ENCODE data around the gene LAIR2. TPM values are rescaled to one million over a fixed set of nuclear protein-coding genes. Genes with fewer than 3 reads are reported as not detected.
A peak's percentile ranks its signal among the peaks of the same experiment; 100 is the strongest.
"Not testable (repeated sequence)": the region's sequence is repeated elsewhere in the genome, so short reads cannot be mapped to it uniquely, and the experiment has no call there.

Gene LAIR2
- total RNA-seq, 2 experiments from 2014 or later: 0.45 to 0.69 TPM

DNA sequence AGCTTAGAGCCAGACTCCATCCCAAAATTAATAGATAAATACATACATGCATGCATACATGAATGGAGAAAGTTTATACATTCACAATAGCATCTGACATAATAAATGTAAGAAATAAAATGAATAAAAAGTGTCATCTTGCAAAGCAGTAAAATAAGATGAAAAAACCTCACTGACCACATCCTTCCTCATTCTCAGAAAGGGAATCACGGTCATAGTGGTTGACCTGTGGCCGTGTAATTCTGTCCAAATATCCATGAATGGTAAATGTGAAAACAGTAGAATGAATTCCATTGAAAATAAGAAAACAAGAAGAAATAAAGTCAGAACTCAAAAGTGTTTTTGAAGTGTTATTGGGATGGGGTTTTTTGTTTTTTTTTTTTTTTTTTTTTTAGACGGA is 19.7 kb upstream of the LAIR2 start:
- Mint-ChIP-seq H3K9me3 (no peaks in the 10 kb centered on the region), H3K36me3 (ENCODE audit: low read depth) (no peaks in the 10 kb centered on the region), H3K4me1 (ENCODE audit: low read depth) (peaks cover 3% of the 10 kb centered on the region), H3K27me3 (ENCODE audit: low read depth) (peaks cover 13% of the 10 kb centered on the region), H3K4me3 (no peak overlapping the region), H3K27ac (no peak overlapping the region)
- CTCF ChIA-PET: interaction anchor here (1.0 kb wide), 1 partner anchor 191 kb away, joined by 4 read pairs; no protein-coding TSS in a partner anchor
- no peak for DNase-seq
- intact Hi-C loops (cut with micrococcal nuclease): loop anchor here (5.0 kb wide), 2 partner anchors 39 to 169 kb away; no protein-coding TSS in a partner anchor

- Mint-ChIP-seq H3K27ac (no peak overlapping the region), H3K4me1 (ENCODE audit: low read depth) (peaks cover 3% of the 10 kb centered on the region), H3K4me3 (no peak overlapping the region), H3K9me3 (no peaks in the 10 kb centered on the region), H3K36me3 (ENCODE audit: low read depth) (no peaks in the 10 kb centered on the region), H3K27me3 (ENCODE audit: low read depth) (peaks cover 7% of the 10 kb centered on the region)
- no peak for DNase-seq
- CTCF ChIA-PET: no interaction called here
- intact Hi-C loops (cut with micrococcal nuclease): loop anchor here (5.0 kb wide), 2 partner anchors 38 to 168 kb away; no protein-coding TSS in a partner anchor
These were observed 18.2 kb upstream of the LAIR2 start for GRCh38 chr19:54484451-54484850.

DNA sequence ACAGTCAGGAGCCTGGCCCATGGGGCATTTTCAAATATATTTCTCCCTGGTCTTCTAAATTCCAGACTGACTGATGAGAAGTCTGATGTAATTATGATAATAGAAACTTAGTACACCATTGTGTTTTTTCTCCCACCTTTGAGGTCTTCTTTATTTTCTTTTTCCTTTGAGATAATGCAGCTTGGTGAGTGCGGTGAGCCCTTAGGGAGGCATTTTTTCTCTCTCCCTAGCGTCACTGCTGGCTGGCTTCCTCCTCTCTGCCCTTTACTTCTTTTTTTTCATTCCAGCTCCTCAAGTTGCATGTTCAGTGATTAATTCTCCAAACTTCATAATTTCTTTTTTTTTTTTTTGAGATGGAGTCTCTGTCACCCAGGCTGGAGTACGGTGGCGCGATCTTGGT is 16.8 kb upstream of the LAIR2 start:
- CTCF ChIA-PET: interaction anchor here (1.1 kb wide), 1 partner anchor 71 kb away, joined by 3 read pairs; no protein-coding TSS in a partner anchor
- Mint-ChIP-seq H3K27ac (no peak overlapping the region), H3K27me3 (ENCODE audit: low read depth) (peaks cover 5% of the 10 kb centered on the region), H3K36me3 (ENCODE audit: low read depth) (no peaks in the 10 kb centered on the region), H3K4me3 (no peak overlapping the region), H3K9me3 (no peaks in the 10 kb centered on the region), H3K4me1 (ENCODE audit: low read depth) (peaks cover 3% of the 10 kb centered on the region)
- DNase-seq: no peak
- intact Hi-C loops (cut with micrococcal nuclease): no loop called here

- Mint-ChIP-seq H3K9me3 (no peaks in the 10 kb centered on the region), H3K27ac (no peak overlapping the region), H3K27me3 (ENCODE audit: low read depth) (peaks cover 7% of the 10 kb centered on the region), H3K4me3 (no peak overlapping the region), H3K36me3 (ENCODE audit: low read depth) (no peaks in the 10 kb centered on the region), H3K4me1 (ENCODE audit: low read depth) (no peaks in the 10 kb centered on the region)
- intact Hi-C loops (cut with micrococcal nuclease): no loop called here
- DNase-seq: no peak
- CTCF ChIA-PET: no interaction called here
These were observed 13.3 kb upstream of the LAIR2 start for GRCh38 chr19:54489341-54489740.

- Mint-ChIP-seq H3K9me3 (no peaks in the 10 kb centered on the region), H3K4me3 (no peak overlapping the region), H3K27me3 (ENCODE audit: low read depth) (peaks cover 7% of the 10 kb centered on the region), H3K4me1 (ENCODE audit: low read depth) (no peaks in the 10 kb centered on the region), H3K36me3 (ENCODE audit: low read depth) (no peaks in the 10 kb centered on the region), H3K27ac (no peak overlapping the region)
- CTCF ChIA-PET: no interaction called here
- no peak for DNase-seq
- intact Hi-C loops (cut with micrococcal nuclease): no loop called here
These were observed 12.9 kb upstream of the LAIR2 start for GRCh38 chr19:54489766-54490165.

- DNase-seq: no peak
- no peaks in the 10 kb centered on the region for H3K36me3 Mint-ChIP-seq (ENCODE audit: low read depth)
- CTCF ChIA-PET: no interaction called here
- H3K4me1 Mint-ChIP-seq (ENCODE audit: low read depth): peaks cover 3% of the 10 kb centered on the region
- no peaks in the 10 kb centered on the region for H3K9me3 Mint-ChIP-seq
- no peak overlapping the region for H3K4me3 Mint-ChIP-seq
- intact Hi-C loops (cut with micrococcal nuclease): no loop called here
- H3K27me3 Mint-ChIP-seq (ENCODE audit: low read depth): peaks cover 16% of the 10 kb centered on the region
- peak overlapping the region; percentile 24 for H3K27ac Mint-ChIP-seq
These were observed 10.1 kb upstream of the LAIR2 start for GRCh38 chr19:54492568-54492967.

GRCh38 chr19:54493056-54493455 is 9.6 kb upstream of the LAIR2 start:
- DNase-seq; H3K4me3 Mint-ChIP-seq; H3K27ac Mint-ChIP-seq; H3K36me3 Mint-ChIP-seq (ENCODE audit: low read depth); intact Hi-C loops (cut with micrococcal nuclease); H3K9me3 Mint-ChIP-seq; H3K4me1 Mint-ChIP-seq (ENCODE audit: low read depth): not testable (repeated sequence)
- CTCF ChIA-PET: interaction anchor here (1.1 kb wide), 1 partner anchor 15 kb away, joined by 7 read pairs; no protein-coding TSS in a partner anchor
- peaks cover 16% of the 10 kb centered on the region for H3K27me3 Mint-ChIP-seq (ENCODE audit: low read depth)

DNA sequence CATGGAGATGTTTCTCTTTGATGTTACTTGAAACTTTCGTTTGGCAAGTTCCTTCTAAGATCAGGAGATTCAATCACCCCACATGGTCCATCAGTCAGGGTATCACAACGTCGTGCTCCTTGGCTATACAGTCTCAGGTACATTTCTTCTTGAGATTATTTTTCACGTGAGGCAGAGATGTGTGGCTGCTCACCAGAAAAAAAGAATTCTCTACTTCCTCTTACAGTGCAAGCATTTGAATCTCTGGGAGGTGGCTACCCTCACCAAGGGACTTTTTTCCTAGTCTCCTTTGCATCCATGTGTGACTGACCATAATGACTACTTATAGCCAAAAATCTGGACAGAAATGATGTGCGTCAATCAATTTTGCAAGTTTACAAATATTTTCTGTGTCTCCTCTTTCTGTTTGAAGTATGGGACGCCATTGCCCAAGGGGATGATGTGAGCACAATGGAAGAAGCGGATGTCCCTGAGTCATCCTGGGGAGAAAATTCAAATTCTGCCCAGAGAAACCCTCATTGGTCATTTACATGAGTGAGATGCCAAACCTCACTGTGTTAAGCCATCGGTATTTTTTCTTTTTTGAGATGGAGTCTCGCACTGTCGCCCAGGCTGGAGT is 8.6 kb upstream of the LAIR2 start:
- no peaks in the 10 kb centered on the region for H3K36me3 Mint-ChIP-seq (ENCODE audit: low read depth)
- DNase-seq: no peak
- intact Hi-C loops (cut with micrococcal nuclease): no loop called here
- H3K4me1 Mint-ChIP-seq (ENCODE audit: low read depth): peaks cover 11% of the 10 kb centered on the region
- CTCF ChIA-PET: interaction anchor here (1.1 kb wide), 1 partner anchor 16 kb away, joined by 7 read pairs; no protein-coding TSS in a partner anchor
- H3K27ac Mint-ChIP-seq: no peak overlapping the region
- H3K4me3 Mint-ChIP-seq: no peak overlapping the region
- peaks cover 17% of the 10 kb centered on the region for H3K27me3 Mint-ChIP-seq (ENCODE audit: low read depth)
- H3K9me3 Mint-ChIP-seq: no peaks in the 10 kb centered on the region

DNA sequence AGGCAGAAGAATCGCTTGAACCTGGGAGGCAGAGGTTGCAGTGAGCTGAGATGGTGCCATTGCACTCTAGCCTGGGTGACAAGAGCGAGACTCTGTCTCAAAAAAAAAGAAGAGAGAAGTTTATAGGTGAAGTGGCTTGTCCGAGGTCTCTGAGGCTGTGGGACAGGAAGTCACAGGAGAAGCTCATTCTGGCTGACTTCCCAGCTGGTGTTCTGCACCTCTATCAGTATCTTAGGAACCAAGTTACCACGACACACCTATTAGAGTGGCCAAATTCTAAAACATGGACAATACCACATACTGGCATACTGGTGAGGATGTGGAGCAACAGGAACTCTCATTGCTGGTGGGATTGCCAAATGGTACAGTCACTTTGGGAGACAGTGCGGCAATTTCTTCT is 7.3 kb upstream of the LAIR2 start:
- H3K27ac Mint-ChIP-seq; DNase-seq; H3K9me3 Mint-ChIP-seq; H3K4me3 Mint-ChIP-seq; intact Hi-C loops (cut with micrococcal nuclease); H3K36me3 Mint-ChIP-seq (ENCODE audit: low read depth): not testable (repeated sequence)
- H3K4me1 Mint-ChIP-seq (ENCODE audit: low read depth): peaks cover 15% of the 10 kb centered on the region
- CTCF ChIA-PET: interaction anchor here (0.6 to 1.5 kb wide), 2 partner anchors 14 to 158 kb away, joined by 3 to 4 read pairs; no protein-coding TSS in a partner anchor
- peaks cover 19% of the 10 kb centered on the region for H3K27me3 Mint-ChIP-seq (ENCODE audit: low read depth)

- H3K36me3 Mint-ChIP-seq (ENCODE audit: low read depth); H3K4me3 Mint-ChIP-seq; H3K27ac Mint-ChIP-seq; CTCF ChIA-PET; intact Hi-C loops (cut with micrococcal nuclease); H3K9me3 Mint-ChIP-seq: not testable (repeated sequence)
- Mint-ChIP-seq H3K27me3 (ENCODE audit: low read depth) (peaks cover 19% of the 10 kb centered on the region), H3K4me1 (ENCODE audit: low read depth) (peaks cover 22% of the 10 kb centered on the region)
- peak; percentile 59 for DNase-seq
These were observed 4.7 kb upstream of the LAIR2 start for GRCh38 chr19:54497747-54498450.

- peaks cover 15% of the 10 kb centered on the region for H3K27me3 Mint-ChIP-seq (ENCODE audit: low read depth)
- H3K4me3 Mint-ChIP-seq; CTCF ChIA-PET; intact Hi-C loops (cut with micrococcal nuclease); H3K9me3 Mint-ChIP-seq; DNase-seq; H3K27ac Mint-ChIP-seq; H3K36me3 Mint-ChIP-seq (ENCODE audit: low read depth): not testable (repeated sequence)
- H3K4me1 Mint-ChIP-seq (ENCODE audit: low read depth): peaks cover 22% of the 10 kb centered on the region
These were observed 4.2 kb upstream of the LAIR2 start for GRCh38 chr19:54498451-54498772.

- H3K27ac Mint-ChIP-seq; H3K27me3 Mint-ChIP-seq (ENCODE audit: low read depth); H3K36me3 Mint-ChIP-seq (ENCODE audit: low read depth); CTCF ChIA-PET; H3K9me3 Mint-ChIP-seq; H3K4me3 Mint-ChIP-seq; DNase-seq; intact Hi-C loops (cut with micrococcal nuclease): not testable (repeated sequence)
- H3K4me1 Mint-ChIP-seq (ENCODE audit: low read depth): peaks cover 24% of the 10 kb centered on the region
These were observed 2.9 kb downstream of the LAIR2 start for GRCh38 chr19:54505542-54505941.

DNA sequence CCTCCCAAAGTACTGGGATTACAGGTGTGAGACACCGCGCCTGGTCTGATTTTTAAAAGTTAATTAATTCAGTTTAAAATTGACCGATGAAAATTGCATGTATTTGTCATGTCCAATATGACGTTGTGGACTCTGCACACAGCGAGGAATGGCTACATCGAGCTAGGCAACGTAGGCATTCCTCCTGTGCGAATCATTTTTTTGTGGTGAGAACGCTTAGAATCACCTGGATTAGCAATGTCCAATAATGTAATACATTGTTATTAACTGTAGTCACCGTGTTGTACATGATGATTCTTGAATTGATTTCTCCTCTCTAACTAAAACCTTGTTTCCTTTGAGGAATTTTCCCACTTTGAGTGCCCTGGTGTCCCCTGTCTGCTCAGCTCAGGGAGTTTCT is 3.4 kb downstream of the LAIR2 start:
- H3K4me3 Mint-ChIP-seq: no peak overlapping the region
- DNase-seq: no peak
- H3K4me1 Mint-ChIP-seq (ENCODE audit: low read depth): peaks cover 24% of the 10 kb centered on the region

More for the DNA sequence above, 3.4 kb downstream of the LAIR2 start:
- H3K9me3 Mint-ChIP-seq: no peaks in the 10 kb centered on the region
- peaks cover 5% of the 10 kb centered on the region for H3K27me3 Mint-ChIP-seq (ENCODE audit: low read depth)
- no peak overlapping the region for H3K27ac Mint-ChIP-seq
- CTCF ChIA-PET: no interaction called here
- intact Hi-C loops (cut with micrococcal nuclease): no loop called here
- no peaks in the 10 kb centered on the region for H3K36me3 Mint-ChIP-seq (ENCODE audit: low read depth)

All from activated naive CD4-positive, alpha-beta T cell treated with anti-CD3 and anti-CD28 coated beads for 36 hours (primary cell).